ENCODE measurements around the gene GABRA4.

Gene GABRA4

DNA sequence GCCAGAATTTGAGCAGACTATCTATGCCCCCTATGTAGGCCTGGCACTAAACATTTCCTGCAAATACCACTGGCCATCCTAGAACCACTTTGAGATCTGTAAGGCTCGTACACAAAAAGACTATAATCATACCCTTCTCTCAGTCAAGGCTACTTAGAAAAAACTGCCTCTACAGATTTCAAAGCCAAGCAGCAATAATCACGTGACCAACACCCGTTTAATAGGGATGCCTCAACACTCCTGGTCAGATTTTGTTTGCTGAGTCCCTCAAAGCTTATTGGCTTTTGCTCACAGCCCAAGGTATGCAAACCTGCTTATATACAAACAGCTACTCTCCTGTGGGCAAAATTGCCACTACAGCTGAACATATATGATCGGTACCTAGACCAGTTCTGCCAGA, 85.2 kb downstream of the GABRA4 start:
- H3K4me3 ChIP-seq (ENCODE audit: low read length) = no peak overlapping the region
- TF ChIP-seq, protein P1, sequence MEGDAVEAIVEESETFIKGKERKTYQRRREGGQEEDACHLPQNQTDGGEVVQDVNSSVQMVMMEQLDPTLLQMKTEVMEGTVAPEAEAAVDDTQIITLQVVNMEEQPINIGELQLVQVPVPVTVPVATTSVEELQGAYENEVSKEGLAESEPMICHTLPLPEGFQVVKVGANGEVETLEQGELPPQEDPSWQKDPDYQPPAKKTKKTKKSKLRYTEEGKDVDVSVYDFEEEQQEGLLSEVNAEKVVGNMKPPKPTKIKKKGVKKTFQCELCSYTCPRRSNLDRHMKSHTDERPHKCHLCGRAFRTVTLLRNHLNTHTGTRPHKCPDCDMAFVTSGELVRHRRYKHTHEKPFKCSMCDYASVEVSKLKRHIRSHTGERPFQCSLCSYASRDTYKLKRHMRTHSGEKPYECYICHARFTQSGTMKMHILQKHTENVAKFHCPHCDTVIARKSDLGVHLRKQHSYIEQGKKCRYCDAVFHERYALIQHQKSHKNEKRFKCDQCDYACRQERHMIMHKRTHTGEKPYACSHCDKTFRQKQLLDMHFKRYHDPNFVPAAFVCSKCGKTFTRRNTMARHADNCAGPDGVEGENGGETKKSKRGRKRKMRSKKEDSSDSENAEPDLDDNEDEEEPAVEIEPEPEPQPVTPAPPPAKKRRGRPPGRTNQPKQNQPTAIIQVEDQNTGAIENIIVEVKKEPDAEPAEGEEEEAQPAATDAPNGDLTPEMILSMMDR (conservative IDR thresholded peaks at IDR 0.05; ENCODE audit: low read length) = no peak
- DNase-seq (ENCODE audit: low read depth) = no peak

- DNase-seq (ENCODE audit: low read depth) = no peak
- H3K4me3 ChIP-seq (ENCODE audit: low read length) = no peak overlapping the region
- TF ChIP-seq, protein P1 (conservative IDR thresholded peaks at IDR 0.05; ENCODE audit: low read length) = no peak
These were observed 93.3 kb downstream of the GABRA4 start for GRCh38 chr4:46900082-46900481.

GRCh38 chr4:46894826-46895225, 98.6 kb downstream of the GABRA4 start:
- DNase-seq (ENCODE audit: low read depth) = no peak
- H3K4me3 ChIP-seq (ENCODE audit: low read length) = no peak overlapping the region
- TF ChIP-seq, protein P1 (conservative IDR thresholded peaks at IDR 0.05; ENCODE audit: low read length) = no peak

DNA sequence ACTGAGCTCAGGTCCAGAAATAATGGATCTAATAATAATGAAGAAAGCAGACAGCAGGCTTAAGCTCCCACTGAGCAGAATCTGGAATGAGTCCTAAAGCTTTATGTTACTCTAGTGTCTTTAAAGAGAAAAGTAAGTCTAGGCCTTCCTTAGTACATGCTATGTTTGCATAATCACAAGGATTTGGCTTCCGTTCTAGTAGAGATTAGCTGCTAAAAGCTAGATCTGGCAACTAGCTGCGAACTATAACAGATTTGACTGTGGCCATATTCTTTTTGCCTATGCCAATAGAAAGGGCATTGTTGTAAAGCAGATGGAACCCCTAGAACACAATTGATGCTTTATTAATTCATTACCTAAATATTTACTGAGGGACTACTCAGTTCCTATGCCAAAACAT, 103.3 kb downstream of the GABRA4 start:
- TF ChIP-seq, protein P1 (conservative IDR thresholded peaks at IDR 0.05; ENCODE audit: low read length) = no peak
- no peak overlapping the region for H3K4me3 ChIP-seq (ENCODE audit: low read length)
- no peak for DNase-seq (ENCODE audit: low read depth)

- no peak for DNase-seq (ENCODE audit: low read depth)
- TF ChIP-seq, protein P1 (conservative IDR thresholded peaks at IDR 0.05; ENCODE audit: low read length) = no peak
- no peak overlapping the region for H3K4me3 ChIP-seq (ENCODE audit: low read length)
These were observed 104.0 kb downstream of the GABRA4 start for GRCh38 chr4:46889410-46889809.

- H3K4me3 ChIP-seq (ENCODE audit: low read length) = no peak overlapping the region
- DNase-seq (ENCODE audit: low read depth) = no peak
- TF ChIP-seq, protein P1 (conservative IDR thresholded peaks at IDR 0.05; ENCODE audit: low read length) = no peak
These were observed 106.7 kb downstream of the GABRA4 start for GRCh38 chr4:46886711-46887110.

- DNase-seq (ENCODE audit: low read depth) = no peak
- TF ChIP-seq, protein P1 (conservative IDR thresholded peaks at IDR 0.05; ENCODE audit: low read length) = no peak
These were observed 114.7 kb downstream of the GABRA4 start for GRCh38 chr4:46878641-46879040.

More at GRCh38 chr4:46878641-46879040, 114.7 kb downstream of the GABRA4 start:
- H3K4me3 ChIP-seq (ENCODE audit: low read length) = no peak overlapping the region
